GM23338 (cell line): Measurements from ENCODE around the gene BARX1. TPM values are rescaled to one million over a fixed set of nuclear protein-coding genes. Genes with fewer than 3 reads are reported as not detected.

Experiments
- ATAC-seq: fragments of 200-7000 bp; cut with Tn5 transposase; 3 replicates; pipeline ENCODE4 v1.9.1; 2020
- DNase-seq: peaks from one replicate; pipeline ENCODE4 v3.0.0-alpha.2; 2015; ENCODE audit warnings: low spot score
- H2AFZ ChIP-seq: fragments of 200-600 bp; sonication (generic); 2 replicates; pipeline ENCODE4 v1.8.0; 2016; ENCODE audit warnings: antibody characterized with exemption, mild to moderate bottlenecking, moderate library complexity
- H3F3A ChIP-seq: fragments of 200-600 bp; sonication (generic); replicated peaks from 2 replicates; pipeline ENCODE4 v1.8.0; 2017; ENCODE audit warnings: antibody characterized with exemption, mixed run types, low read depth
- H3K27ac ChIP-seq: fragments of 200-600 bp; sonication (generic); 2 replicates; pipeline ENCODE4 v1.6.1; 2016; ENCODE audit warnings: low read depth
- H3K27me3 ChIP-seq: fragments of 200-600 bp; sonication (generic); 2 replicates; pipeline ENCODE4 v1.8.0; 2016; ENCODE audit warnings: mild to moderate bottlenecking, mixed run types, moderate library complexity; ENCODE audit not compliant: insufficient read depth
- H3K36me3 ChIP-seq: fragments of 200-600 bp; sonication (generic); 2 replicates; pipeline ENCODE4 v1.8.0; 2016; ENCODE audit warnings: mild to moderate bottlenecking; ENCODE audit not compliant: insufficient read depth
- H3K4me1 ChIP-seq: fragments of 200-600 bp; sonication (generic); 2 replicates; pipeline ENCODE4 v1.8.0; 2016; ENCODE audit warnings: mild to moderate bottlenecking, moderate library complexity; ENCODE audit not compliant: insufficient read depth
- H3K4me2 ChIP-seq: fragments of 200-600 bp; sonication (generic); 2 replicates; pipeline ENCODE4 v1.7.1; 2017; ENCODE audit warnings: mixed run types
- H3K4me3 ChIP-seq: fragments of 200-600 bp; sonication (generic); 2 replicates; pipeline ENCODE4 v1.6.1; 2016; ENCODE audit warnings: mixed run types
- H3K79me2 ChIP-seq: fragments of 200-600 bp; sonication (generic); replicated peaks from 2 replicates; pipeline ENCODE4 v1.8.0; 2017; ENCODE audit warnings: mild to moderate bottlenecking; ENCODE audit not compliant: insufficient read depth
- H3K9me2 ChIP-seq: fragments of 200-600 bp; sonication (generic); 2 replicates; pipeline ENCODE4 v1.8.0; 2017; ENCODE audit not compliant: insufficient read depth
- H4K20me1 ChIP-seq: fragments of 200-600 bp; sonication (generic); replicated peaks from 2 replicates; pipeline ENCODE4 v1.8.0; 2017; ENCODE audit warnings: mild to moderate bottlenecking; ENCODE audit not compliant: insufficient read depth
- H3K27ac Mint-ChIP-seq: 2 replicates; pipeline ENCODE4 v1.8.0; 2020; ENCODE audit warnings: inconsistent platforms, mild to moderate bottlenecking, moderate library complexity, mixed read lengths
- H3K27me3 Mint-ChIP-seq: 3 replicates; pipeline ENCODE4 v1.8.0; 2022; ENCODE audit warnings: low read depth, mild to moderate bottlenecking, moderate library complexity, mixed read lengths, inconsistent platforms; ENCODE audit not compliant: insufficient read depth, poor library complexity
- H3K36me3 Mint-ChIP-seq: 3 replicates; pipeline ENCODE4 v1.8.0; 2021; ENCODE audit warnings: low read depth, mild to moderate bottlenecking, inconsistent platforms, moderate library complexity, mixed read lengths
- H3K4me1 Mint-ChIP-seq: 3 replicates; pipeline ENCODE4 v1.8.0; 2020; ENCODE audit warnings: mild to moderate bottlenecking, inconsistent platforms, mixed read lengths
- H3K4me3 Mint-ChIP-seq: 3 replicates; pipeline ENCODE4 v1.8.0; 2021; ENCODE audit warnings: moderate library complexity, mild to moderate bottlenecking, inconsistent platforms, mixed read lengths
- H3K9me3 Mint-ChIP-seq: 3 replicates; pipeline ENCODE4 v1.8.0; 2020; ENCODE audit warnings: moderate library complexity, mild to moderate bottlenecking, inconsistent platforms, mixed read lengths
- ETS1 ChIP-seq: IDR thresholded peaks from 2 replicates; pipeline ENCODE4 v1.6.1; 2016; ENCODE audit warnings: antibody characterized with exemption
- EZH2 ChIP-seq: fragments of 200-600 bp; sonication (generic); IDR thresholded peaks from one replicate; pipeline ENCODE4 v1.8.0; 2017; ENCODE audit warnings: antibody characterized with exemption, mild to moderate bottlenecking, low read depth; ENCODE audit not compliant: unreplicated experiment
- EZH2phosphoT487 ChIP-seq: fragments of 200-600 bp; sonication (generic); IDR thresholded peaks from one replicate; pipeline ENCODE4 v1.8.1; 2018; ENCODE audit warnings: antibody characterized with exemption; ENCODE audit not compliant: unreplicated experiment
- NANOG ChIP-seq: IDR thresholded peaks from 2 replicates; pipeline ENCODE4 v1.6.1; 2016; ENCODE audit warnings: antibody characterized with exemption, borderline replicate concordance
- REST ChIP-seq: IDR thresholded peaks from one replicate; pipeline ENCODE4 v1.6.1; 2018; ENCODE audit warnings: antibody characterized with exemption; ENCODE audit not compliant: unreplicated experiment
- STAT1 ChIP-seq: IDR thresholded peaks from one replicate; pipeline ENCODE4 v1.6.1; 2016; ENCODE audit warnings: antibody characterized with exemption; ENCODE audit not compliant: unreplicated experiment
- ZNF462 ChIP-seq: fragments of 250-450 bp; sonication (Bioruptor Pico); IDR thresholded peaks from 2 replicates; pipeline ENCODE4 v1.5.0; 2020; ENCODE audit warnings: mild to moderate bottlenecking, moderate library complexity
- polyA plus RNA-seq: library from polyadenylated mRNA; unstranded; fragments of >200 nt; fragmentation: Nextera tagmentation; extraction: Ambion mirVana; gene quantifications from 2 replicates; pipeline ENCODE4 v1.2.1, GENCODE V29; 2016
- total RNA-seq: library from RNA; depleted of rRNA; stranded (reverse); fragments of >200 nt; shearing (Covaris generic); gene quantifications from 2 replicates; pipeline ENCODE4 v1.2.3, GENCODE V29; 2014

BARX1 gene
- total and polyA plus RNA-seq, 2 experiments from 2014 or later: 0.87 to 1.6 TPM

GRCh38 chr9:93953496-93954433 lies 1.4 kb downstream of the BARX1 start:
- DNase-seq (peak; percentile 50), ATAC-seq (no peak)
- Histone ChIP-seq H3K9me2 (no peaks in the 10 kb centered on the region), H3K27ac (no peak overlapping the region), H3K79me2 (no peaks in the 10 kb centered on the region), H3K27me3 (peaks cover 96% of the 10 kb centered on the region), H2AFZ (peak overlapping the region; percentile 74), H3F3A (peaks cover 19% of the 10 kb centered on the region), H3K4me1 (peaks cover 60% of the 10 kb centered on the region), H3K36me3 (no peaks in the 10 kb centered on the region), H3K4me2 (peak overlapping the region; percentile 87), H3K4me3 (peak overlapping the region; percentile 59), H4K20me1 (peaks cover 13% of the 10 kb centered on the region; the same call in 1 of the 2 replicates)
- peaks cover 19% of the 10 kb centered on the region for H3K9me3 Mint-ChIP-seq
- no peak overlapping the region for H3K27ac Mint-ChIP-seq
- TF ChIP-seq STAT1 (no peak), ETS1 (no peak), NANOG (no peak), EZH2 (peak; percentile 98), ZNF462 (CRISPR knock-in tag) (no peak), EZH2phosphoT487 (peak; percentile 83), REST (no peak)
- H3K27me3 Mint-ChIP-seq: peaks cover 93% of the 10 kb centered on the region
- peaks cover 50% of the 10 kb centered on the region for H3K4me1 Mint-ChIP-seq
- peaks cover 12% of the 10 kb centered on the region; the same call in 2 of the 3 replicates for H3K36me3 Mint-ChIP-seq
- H3K4me3 Mint-ChIP-seq: peak overlapping the region; percentile 60
